Activated CD8-positive, alpha-beta memory T cell treated with anti-CD3 and anti-CD28 coated beads, Interleukin-2, amount 50 U/mL, for 4 hours (primary cell): Measurements from ENCODE around the gene IFT122.
"Not testable (repeated sequence)": the region's sequence is repeated elsewhere in the genome, so short reads cannot be mapped to it uniquely, and the experiment has no call there.

Experiments
- DNase-seq: peaks from one replicate; pipeline ENCODE4 v3.0.0-alpha.2; 2020

The IFT122 gene

DNA sequence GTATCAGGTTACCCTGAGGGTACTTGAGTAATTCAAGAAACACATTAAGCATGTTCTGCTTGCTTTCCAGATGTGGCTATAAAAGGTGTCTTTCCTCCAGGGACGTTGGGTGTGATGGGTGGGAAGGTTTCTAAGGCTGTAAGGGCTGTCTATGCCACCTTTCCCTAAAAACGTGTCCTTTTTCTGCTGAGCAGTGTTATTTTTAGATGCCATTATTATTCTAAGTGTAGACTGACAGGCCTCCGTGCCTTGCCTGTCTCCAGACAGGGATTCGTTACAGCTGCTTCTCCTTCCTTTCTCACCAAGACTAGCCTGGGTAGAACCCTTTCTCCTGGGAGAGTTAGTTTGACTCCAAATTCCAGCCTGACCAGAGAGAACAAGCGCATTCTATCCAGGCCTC, 61.6 kb downstream of the IFT122 start:
- DNase-seq: no peak

DNA sequence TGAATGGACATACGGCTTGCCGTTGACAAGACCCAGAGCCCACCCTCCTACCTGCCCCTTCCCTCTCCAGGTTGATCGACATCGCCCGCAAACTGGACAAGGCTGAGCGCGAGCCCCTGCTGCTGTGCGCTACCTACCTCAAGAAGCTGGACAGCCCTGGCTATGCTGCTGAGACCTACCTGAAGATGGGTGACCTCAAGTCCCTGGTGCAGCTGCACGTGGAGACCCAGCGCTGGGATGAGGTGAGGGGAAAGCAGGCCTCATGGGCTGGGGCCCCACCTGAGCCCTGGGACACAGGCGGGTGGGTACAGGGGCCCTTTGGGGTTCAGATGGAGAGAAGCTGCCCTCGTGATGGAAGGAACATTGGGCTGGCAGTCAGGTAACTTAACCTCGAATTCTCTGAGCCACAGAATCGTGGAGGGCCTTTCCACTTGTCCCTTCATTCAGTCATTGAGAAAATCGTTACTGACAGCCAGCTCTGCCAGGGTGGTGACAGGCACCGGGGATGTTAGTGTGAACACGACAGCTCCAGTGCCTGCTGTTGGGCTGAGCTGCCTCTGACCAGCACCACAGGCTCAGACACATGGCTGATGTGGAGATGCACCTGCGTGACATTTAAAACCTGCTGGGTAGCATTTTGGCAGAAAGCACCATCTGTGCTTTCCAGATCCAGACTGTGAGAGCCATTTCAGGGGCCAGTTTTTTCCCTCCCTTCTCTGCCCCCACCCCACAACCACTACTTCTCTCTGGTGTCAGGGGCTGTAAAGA, 62.8 kb downstream of the IFT122 start:
- DNase-seq: no peak

GRCh38 chr3:129503471-129504291, 63.7 kb downstream of the IFT122 start:
- no peak for DNase-seq

DNA sequence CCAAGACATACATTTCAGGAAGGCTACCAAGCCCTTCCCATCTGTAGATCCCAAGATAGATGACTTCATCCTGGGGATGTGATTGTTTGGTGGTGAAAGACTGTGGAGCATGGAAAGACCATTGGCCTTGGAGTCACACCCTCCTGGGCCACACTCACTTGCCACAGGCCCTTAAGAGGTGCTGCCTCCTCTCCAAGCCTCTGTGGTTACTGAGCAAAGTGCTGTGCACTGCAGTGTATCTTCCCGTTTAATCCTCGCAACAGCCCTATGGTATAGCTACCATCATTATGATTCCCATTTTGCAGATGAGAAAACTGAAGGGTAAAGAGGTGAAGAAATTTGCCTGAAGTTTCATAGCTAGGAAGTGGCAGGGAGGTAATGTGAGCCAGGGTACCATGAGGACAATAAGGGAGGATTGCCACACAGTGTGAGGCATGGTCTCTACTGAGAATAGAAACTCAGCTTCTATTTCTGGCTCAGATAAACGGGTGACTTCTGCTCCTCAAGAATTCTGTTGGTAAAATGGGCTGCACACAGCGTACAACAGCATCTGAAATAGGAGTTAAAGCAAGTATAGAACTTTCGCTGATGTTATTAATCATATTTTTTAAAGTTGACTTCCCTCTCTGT, 64.6 kb downstream of the IFT122 start:
- no peak for DNase-seq

- DNase-seq: no peak
These were observed 65.3 kb downstream of the IFT122 start for GRCh38 chr3:129505341-129505740.

GRCh38 chr3:129506231-129506742, 66.3 kb downstream of the IFT122 start:
- DNase-seq: no peak

DNA sequence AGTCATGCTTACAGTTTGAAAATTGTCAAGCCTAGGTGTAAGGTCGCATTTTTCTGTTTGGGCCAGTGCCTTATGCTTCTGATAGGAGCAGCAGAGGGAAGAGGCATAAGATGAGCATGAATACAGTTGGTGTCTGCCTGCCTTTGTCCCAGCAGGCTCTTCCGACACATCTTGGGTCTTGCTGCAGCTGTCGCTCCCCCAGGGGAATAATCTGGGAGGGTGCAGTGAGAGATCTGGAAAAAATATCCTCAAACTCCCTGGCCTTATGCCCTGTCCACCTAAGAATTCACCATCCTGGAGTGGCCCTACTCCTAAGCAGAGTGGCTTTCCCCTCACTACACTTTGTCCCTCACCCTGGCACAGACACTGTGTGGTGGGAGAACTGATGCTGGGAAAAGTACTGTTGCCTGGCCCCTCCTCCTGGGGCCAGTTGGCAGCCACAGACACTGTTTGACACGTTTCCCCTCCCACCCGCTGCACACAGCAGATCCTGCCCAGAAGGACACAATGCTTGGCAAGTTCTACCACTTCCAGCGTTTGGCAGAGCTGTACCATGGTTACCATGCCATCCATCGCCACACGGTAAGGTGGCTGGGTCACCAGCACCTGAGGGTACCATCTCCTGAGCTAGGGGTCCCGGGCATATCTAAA, 67.3 kb downstream of the IFT122 start:
- no peak for DNase-seq

GRCh38 chr3:129512595-129512994, 72.6 kb downstream of the IFT122 start:
- no peak for DNase-seq

- DNase-seq: no peak
These were observed 73.7 kb downstream of the IFT122 start for GRCh38 chr3:129513705-129514104.

DNA sequence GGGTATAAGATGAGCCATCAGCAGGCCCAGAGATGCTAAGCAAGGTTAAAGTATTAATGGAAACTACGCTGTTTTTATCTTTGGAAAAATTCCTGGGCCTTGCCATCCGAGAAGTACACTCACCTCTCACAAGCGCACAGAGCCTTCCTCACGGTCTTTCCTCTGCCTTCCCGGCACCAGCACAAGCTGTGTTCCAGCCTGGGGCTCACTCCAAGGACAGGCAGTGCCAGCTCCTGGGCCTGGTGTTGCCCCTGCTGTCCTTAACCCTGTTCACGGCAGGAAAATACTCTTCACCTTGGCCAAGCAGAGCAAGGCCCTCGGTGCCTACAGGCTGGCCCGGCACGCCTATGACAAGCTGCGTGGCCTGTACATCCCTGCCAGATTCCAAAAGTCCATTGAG, 74.1 kb downstream of the IFT122 start:
- DNase-seq: no peak

- DNase-seq: no peak
These were observed 74.5 kb downstream of the IFT122 start for GRCh38 chr3:129514563-129514962.

DNA sequence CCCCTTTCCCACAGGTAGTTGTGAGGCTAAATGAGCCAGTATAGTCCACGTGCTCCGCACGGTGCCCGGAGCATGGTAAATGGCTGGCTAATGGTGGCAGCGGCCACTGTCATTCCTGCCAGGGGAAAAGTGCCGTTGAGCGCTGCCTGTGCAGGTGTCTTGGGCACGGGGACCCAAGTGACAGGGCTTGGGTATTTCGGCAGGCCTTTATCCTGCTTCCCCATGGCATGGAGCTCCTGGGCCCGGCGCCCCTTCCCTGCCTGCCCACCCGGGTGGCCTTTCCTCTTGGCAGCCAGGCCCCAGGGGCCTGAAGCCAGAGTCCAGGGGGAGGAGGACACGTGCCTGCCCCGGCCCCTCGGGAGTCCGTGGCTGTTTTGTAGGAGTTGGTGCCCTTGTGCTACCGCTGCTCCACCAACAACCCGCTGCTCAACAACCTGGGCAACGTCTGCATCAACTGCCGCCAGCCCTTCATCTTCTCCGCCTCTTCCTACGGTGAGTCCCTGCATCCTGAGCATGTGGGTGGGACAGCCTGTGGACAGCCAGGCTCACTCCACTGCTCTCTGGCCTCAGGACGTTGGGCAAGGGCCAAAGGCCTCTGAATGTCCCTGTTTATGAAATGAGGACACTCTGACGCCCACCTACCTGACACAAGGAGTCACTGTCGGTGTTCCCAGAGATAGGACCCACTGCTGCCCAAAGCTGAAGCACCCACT, 75.2 kb downstream of the IFT122 start:
- not testable (repeated sequence) for DNase-seq

DNA sequence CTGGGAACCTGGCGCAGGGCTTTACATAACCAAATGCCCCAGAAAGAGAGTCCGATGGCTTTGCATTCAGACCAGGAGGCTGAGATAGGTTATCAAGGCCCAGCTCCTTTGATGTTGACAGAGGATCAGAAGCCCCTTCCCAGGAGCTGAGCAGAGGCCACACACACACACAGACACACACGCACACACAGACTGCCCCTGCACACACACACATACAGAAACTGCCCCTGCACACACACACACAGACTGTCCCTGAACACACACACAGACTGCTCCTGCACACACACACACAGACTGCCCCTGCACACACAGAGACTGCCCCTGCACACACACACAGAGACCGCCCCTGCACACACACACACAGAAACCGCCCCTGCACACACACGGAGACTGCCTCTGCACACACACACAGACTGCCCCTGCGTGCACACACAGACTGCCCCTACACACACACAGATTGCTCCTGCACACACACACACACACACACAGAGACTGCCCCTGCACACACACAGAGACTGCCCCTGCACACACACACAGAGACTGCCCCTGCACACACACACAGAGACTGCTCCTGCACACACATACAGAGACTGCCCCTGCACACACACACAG, 75.9 kb downstream of the IFT122 start:
- DNase-seq: not testable (repeated sequence)

- DNase-seq: no peak
These were observed 77.5 kb downstream of the IFT122 start for GRCh38 chr3:129517516-129517915.

GRCh38 chr3:129518038-129518561, 78.1 kb downstream of the IFT122 start:
- no peak for DNase-seq

DNA sequence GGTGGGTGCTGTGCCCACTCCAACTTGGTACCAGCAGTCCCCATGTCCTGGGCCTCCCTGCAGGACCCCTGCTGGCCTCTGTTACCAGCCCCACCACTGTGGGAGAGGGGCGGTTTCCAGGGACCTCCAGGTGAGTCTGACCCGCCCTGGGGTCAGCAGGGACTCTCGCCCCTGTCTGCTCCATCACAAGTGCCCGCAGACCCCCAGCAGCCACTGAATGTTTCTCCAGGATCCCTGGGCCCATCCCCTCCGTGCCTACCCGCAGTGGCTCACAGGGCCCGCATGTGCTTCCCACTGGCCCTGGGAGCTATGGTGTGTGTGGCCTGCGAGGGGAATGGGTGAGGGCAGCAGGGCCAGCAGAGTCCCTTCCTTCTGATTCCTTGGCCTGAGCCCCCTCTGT, 78.6 kb downstream of the IFT122 start:
- no peak for DNase-seq

GRCh38 chr3:129519449-129519848, 79.4 kb downstream of the IFT122 start:
- no peak for DNase-seq

DNA sequence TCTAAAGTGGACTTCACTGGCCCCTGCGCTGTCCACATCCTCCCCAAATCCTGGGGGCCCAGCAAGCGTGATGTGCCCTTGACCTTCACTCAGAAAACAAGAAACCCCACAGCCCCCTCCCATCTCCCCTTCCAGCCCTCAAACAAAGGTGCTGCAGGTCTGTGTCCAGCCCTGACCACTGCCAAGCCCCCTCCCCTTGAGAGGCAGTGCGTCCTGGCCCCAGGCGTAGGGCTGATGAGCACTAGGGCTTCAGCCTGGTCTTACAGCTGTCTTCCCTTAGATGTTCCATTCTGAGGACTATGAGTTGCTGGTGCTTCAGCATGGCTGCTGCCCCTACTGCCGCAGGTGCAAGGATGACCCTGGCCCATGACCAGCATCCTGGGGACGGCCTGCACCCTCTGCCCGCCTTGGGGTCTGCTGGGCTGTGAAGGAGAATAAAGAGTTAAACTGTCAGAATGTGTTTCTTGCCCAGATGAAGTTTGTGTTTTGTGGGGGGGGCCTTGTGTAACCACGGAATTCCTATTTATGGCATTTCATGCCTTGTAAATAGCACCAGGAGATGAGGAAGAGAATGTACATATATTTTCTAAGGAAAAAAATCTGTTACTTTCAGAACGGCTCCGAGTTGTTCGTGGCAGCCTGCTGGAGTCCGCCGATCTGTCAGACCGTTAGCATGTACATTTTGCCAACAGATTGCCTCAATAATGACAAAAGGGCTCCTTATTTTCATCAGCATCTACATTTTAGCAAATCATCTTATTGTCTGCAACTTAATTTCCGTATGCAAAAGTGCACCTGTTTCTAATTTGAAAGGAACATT, 80.1 kb downstream of the IFT122 start:
- no peak for DNase-seq

- no peak for DNase-seq
These were observed 80.9 kb downstream of the IFT122 start for GRCh38 chr3:129520960-129521359.

DNA sequence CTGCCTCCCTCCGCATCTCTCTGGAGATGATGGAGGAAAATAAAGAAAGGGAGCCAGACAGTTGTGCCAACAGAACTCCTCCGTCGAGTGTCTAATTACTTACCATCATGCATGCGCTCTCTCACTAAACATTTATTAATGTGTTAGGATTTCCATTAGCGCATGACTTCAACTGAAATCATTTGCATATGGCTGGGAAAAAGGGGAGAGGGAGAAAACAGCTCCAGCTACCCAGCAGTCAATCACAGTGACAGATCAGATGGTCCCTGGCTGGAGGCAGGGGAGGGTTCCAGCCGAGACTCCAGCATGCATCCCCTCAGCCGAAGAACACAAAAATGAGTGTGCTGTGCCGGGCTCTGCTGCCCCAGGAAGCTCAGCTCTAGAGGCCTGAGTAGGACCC, 81.6 kb downstream of the IFT122 start:
- no peak for DNase-seq

DNA sequence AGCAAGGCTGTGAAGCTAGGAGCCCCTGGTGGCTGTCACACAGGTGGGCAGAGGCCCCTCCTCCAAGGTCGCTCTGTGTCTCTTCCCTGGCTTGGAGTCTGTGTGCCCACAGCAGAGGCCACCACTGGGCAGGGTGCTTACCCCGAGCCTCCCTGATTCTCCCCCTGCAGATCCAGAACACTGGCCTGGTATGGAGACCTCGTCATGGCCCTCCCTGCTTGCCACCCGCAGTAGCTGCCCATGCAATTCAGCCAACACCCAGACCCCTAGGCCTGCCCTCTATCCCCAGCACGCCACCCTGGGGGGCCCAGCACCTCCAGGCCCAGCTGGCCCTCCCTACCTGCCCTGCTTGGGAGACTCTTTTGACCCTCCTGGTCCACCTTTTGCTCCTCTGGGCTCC, 82.9 kb downstream of the IFT122 start:
- no peak for DNase-seq
